ENCODE measurements around the gene ZNF844. TPM values are rescaled to one million over a fixed set of nuclear protein-coding genes. Genes with fewer than 3 reads are reported as not detected.

ZNF844 gene
- polyA plus RNA-seq, 1 donor from 2014 or later: 11.1 TPM

DNA sequence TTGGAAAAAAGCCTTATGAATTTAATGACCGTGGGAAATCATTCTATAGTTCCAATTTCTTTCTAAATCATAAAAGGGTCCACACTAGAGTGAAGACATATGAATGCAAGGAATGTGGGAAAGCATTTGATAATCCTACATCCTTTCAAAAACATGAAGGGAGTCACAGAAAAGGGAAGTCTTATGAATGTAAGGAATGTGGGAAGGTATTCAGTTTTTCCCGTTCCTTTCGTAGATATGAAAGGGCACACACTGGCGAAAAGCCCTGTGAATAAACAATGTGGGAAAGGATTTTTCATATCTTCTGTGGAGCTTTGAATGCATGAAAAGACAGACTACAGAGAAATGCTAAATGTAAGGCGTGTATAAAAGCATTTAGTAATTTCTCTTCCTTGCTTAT, 48.6 kb downstream of the ZNF844 start:
- Histone ChIP-seq H3K4me3 (ENCODE audit: low read length) (no peak overlapping the region), H3K27ac (ENCODE audit: low read length) (no peak overlapping the region), H4K20me1 (ENCODE audit: insufficient read depth) (no peaks in the 10 kb centered on the region), H2AFZ (ENCODE audit: low read depth, low read length) (no peak overlapping the region), H3K27me3 (ENCODE audit: insufficient read depth, low read depth, low read length) (no peaks in the 10 kb centered on the region), H3K4me2 (ENCODE audit: low read length) (no peak overlapping the region), H3F3A (ENCODE audit: insufficient read depth, low read length, poor library complexity, severe bottlenecking) (no peaks in the 10 kb centered on the region), H3K36me3 (ENCODE audit: insufficient read depth, low read length) (peaks cover 10% of the 10 kb centered on the region), H3K9me3 (ENCODE audit: low read length) (no peaks in the 10 kb centered on the region), H3K9me2 (ENCODE audit: insufficient read depth, low read length) (no peaks in the 10 kb centered on the region), H3K79me2 (replicated peaks; ENCODE audit: insufficient read depth, low read length) (no peaks in the 10 kb centered on the region), H3K9ac (ENCODE audit: low read length) (no peak overlapping the region)
- TF ChIP-seq, protein P1, sequence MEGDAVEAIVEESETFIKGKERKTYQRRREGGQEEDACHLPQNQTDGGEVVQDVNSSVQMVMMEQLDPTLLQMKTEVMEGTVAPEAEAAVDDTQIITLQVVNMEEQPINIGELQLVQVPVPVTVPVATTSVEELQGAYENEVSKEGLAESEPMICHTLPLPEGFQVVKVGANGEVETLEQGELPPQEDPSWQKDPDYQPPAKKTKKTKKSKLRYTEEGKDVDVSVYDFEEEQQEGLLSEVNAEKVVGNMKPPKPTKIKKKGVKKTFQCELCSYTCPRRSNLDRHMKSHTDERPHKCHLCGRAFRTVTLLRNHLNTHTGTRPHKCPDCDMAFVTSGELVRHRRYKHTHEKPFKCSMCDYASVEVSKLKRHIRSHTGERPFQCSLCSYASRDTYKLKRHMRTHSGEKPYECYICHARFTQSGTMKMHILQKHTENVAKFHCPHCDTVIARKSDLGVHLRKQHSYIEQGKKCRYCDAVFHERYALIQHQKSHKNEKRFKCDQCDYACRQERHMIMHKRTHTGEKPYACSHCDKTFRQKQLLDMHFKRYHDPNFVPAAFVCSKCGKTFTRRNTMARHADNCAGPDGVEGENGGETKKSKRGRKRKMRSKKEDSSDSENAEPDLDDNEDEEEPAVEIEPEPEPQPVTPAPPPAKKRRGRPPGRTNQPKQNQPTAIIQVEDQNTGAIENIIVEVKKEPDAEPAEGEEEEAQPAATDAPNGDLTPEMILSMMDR (IDR thresholded peaks at IDR 0.05; ENCODE audit: poor library complexity, severe bottlenecking): no peak
- TF ChIP-seq EZH2 (IDR thresholded peaks at IDR 0.05; ENCODE audit: borderline replicate concordance, insufficient read depth, low read length, poor library complexity, severe bottlenecking) (no peak), RAD21 (conservative IDR thresholded peaks at IDR 0.05) (no peak), POLR2AphosphoS5 (IDR thresholded peaks at IDR 0.05) (no peak), REST (IDR thresholded peaks at IDR 0.05; ENCODE audit: borderline replicate concordance) (no peak), MXI1 (conservative IDR thresholded peaks at IDR 0.05; ENCODE audit: poor library complexity, severe bottlenecking) (no peak), TAF1 (IDR thresholded peaks at IDR 0.05; ENCODE audit: low read depth) (no peak), SMC3 (conservative IDR thresholded peaks at IDR 0.05; ENCODE audit: poor library complexity) (no peak), EP300 (conservative IDR thresholded peaks at IDR 0.05; ENCODE audit: poor library complexity, severe bottlenecking) (no peak)

DNA sequence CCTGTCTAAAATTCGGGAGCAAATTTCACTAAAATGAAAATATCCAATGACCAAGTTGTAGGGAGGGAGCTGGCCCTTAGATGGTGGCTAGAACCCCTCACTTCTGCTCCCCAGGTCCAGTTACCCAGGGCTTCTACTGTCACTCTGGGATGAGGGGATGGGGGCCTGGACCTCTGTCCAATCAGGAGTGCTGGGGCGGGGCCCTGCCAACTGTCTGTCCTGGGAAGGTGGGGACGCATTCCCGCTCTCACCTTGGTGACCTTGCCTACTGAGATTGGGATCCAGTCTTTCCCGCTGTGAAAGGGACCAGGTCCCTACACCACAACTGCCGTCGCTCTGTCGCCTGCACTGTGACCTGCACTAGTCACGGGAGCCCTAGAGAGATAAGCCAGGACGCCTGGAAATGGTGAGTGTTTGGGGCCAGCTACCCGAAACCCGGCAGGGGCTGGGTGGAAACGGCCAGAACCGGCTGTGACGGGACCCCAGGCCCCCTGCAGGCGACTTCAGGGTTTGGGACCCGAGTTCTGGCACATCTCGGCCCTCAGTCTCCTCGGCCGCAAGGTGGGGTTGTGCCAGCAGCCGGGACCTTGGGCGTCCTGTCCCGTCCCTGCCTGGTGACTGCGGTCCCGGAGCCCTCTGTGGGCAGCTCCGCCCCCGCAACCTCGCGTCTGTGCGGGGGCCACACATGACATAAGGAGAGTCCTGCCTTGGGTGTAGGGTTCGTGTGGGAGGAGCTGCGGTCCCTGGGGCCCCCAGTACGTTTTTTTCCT, 52.9 kb downstream of the ZNF844 start:
- Histone ChIP-seq H3K36me3 (ENCODE audit: insufficient read depth, low read length) (no peaks in the 10 kb centered on the region), H3K9ac (ENCODE audit: low read length) (no peak overlapping the region), H3K4me3 (ENCODE audit: low read length) (no peak overlapping the region), H3K9me2 (ENCODE audit: insufficient read depth, low read length) (no peaks in the 10 kb centered on the region), H3K27ac (ENCODE audit: low read length) (no peak overlapping the region), H2AFZ (ENCODE audit: low read depth, low read length) (no peak overlapping the region), H4K20me1 (ENCODE audit: insufficient read depth) (no peaks in the 10 kb centered on the region), H3K27me3 (ENCODE audit: insufficient read depth, low read depth, low read length) (no peaks in the 10 kb centered on the region), H3K9me3 (ENCODE audit: low read length) (no peaks in the 10 kb centered on the region), H3K4me2 (ENCODE audit: low read length) (no peak overlapping the region), H3K79me2 (replicated peaks; ENCODE audit: insufficient read depth, low read length) (no peaks in the 10 kb centered on the region), H3F3A (ENCODE audit: insufficient read depth, low read length, poor library complexity, severe bottlenecking) (no peaks in the 10 kb centered on the region)
- TF ChIP-seq TAF1 (IDR thresholded peaks at IDR 0.05; ENCODE audit: low read depth) (no peak), RAD21 (conservative IDR thresholded peaks at IDR 0.05) (no peak)

Data from neural cell (in vitro differentiated cells).